Neural crest cell (in vitro differentiated cells): ENCODE data around the gene KLHL2. TPM values are rescaled to one million over a fixed set of nuclear protein-coding genes. Genes with fewer than 3 reads are reported as not detected.

Experiments
- DNase-seq: peaks from one replicate; pipeline ENCODE4 v3.0.0; 2021; ENCODE audit warnings: low read depth, mixed read lengths, low spot score
- H3K27ac Mint-ChIP-seq: one replicate; pipeline ENCODE4 v1.8.0; 2021; ENCODE audit warnings: mild to moderate bottlenecking, mixed read lengths; ENCODE audit not compliant: unreplicated experiment
- H3K27me3 Mint-ChIP-seq: 2 replicates; pipeline ENCODE4 v1.8.0; 2021; ENCODE audit warnings: low read depth, mild to moderate bottlenecking, mixed read lengths
- H3K36me3 Mint-ChIP-seq: 2 replicates; pipeline ENCODE4 v1.8.0; 2021; ENCODE audit warnings: low read depth, mild to moderate bottlenecking, mixed read lengths
- H3K4me1 Mint-ChIP-seq: 2 replicates; pipeline ENCODE4 v1.8.0; 2021; ENCODE audit warnings: mixed read lengths
- H3K4me3 Mint-ChIP-seq: one replicate; pipeline ENCODE4 v1.8.0; 2021; ENCODE audit warnings: mild to moderate bottlenecking, mixed read lengths
- H3K9me3 Mint-ChIP-seq: 2 replicates; pipeline ENCODE4 v1.8.0; 2021; ENCODE audit warnings: mixed read lengths
- total RNA-seq: library from RNA; stranded (reverse); gene quantifications from 2 replicates; pipeline ENCODE4 v1.2.1, GENCODE V29; 2021
- TF ChIP-seq, protein P1 (sequence below): fragments of 200-600 bp; sonication (generic); conservative IDR thresholded peaks from 2 replicates; pipeline ENCODE4 v1.5.0; 2021; ENCODE audit warnings: antibody characterized with exemption, mild to moderate bottlenecking

Gene KLHL2
- total RNA-seq, 1 donor from 2014 or later: 17.4 TPM

DNA sequence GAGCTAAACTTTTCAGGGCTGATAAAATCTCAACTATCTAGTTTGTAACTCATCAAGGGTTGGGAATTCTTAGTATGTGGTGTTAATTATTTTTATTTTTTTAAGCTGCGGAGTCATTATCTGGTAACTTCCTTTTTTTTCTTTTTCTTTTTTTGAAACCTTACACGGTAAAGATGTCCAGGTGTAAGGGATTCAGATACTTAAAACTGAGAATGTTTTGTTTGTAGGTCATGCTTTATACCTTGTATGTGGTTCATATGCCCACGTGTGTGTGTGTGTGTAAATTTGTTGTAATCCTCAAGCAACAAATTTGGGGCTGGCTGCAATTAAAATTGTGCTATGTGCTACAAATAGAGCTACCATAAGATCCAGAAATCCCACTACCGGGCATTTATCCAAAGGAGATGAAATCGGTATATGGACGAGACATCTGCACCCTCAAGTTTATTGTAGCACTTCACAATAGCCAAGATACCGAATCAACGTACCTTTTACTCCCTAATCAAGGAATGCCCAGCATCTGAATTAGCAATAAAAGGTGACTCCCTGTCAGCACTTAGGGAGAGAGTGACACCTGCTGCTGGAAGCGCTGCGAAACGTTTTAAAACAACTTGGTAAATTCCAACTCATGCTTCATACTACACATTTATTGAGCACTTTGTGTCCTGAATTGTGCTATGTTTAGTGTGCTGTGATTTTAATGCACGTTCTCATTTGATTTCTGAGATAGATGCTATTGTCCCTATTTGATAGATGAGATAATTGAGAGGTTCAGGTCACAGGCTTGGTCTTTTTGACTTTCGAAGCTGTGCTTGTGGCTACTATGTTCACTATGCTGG, 136.2 kb downstream of the KLHL2 start:
- TF ChIP-seq, protein P1, sequence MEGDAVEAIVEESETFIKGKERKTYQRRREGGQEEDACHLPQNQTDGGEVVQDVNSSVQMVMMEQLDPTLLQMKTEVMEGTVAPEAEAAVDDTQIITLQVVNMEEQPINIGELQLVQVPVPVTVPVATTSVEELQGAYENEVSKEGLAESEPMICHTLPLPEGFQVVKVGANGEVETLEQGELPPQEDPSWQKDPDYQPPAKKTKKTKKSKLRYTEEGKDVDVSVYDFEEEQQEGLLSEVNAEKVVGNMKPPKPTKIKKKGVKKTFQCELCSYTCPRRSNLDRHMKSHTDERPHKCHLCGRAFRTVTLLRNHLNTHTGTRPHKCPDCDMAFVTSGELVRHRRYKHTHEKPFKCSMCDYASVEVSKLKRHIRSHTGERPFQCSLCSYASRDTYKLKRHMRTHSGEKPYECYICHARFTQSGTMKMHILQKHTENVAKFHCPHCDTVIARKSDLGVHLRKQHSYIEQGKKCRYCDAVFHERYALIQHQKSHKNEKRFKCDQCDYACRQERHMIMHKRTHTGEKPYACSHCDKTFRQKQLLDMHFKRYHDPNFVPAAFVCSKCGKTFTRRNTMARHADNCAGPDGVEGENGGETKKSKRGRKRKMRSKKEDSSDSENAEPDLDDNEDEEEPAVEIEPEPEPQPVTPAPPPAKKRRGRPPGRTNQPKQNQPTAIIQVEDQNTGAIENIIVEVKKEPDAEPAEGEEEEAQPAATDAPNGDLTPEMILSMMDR: peak; percentile 43
- Mint-ChIP-seq H3K9me3 (no peaks in the 10 kb centered on the region), H3K4me1 (peaks cover 5% of the 10 kb centered on the region), H3K27ac (no peak overlapping the region), H3K27me3 (no peaks in the 10 kb centered on the region), H3K36me3 (peaks cover 10% of the 10 kb centered on the region), H3K4me3 (no peak overlapping the region)
- DNase-seq: no peak

- DNase-seq: no peak
- Mint-ChIP-seq H3K27ac (peak overlapping the region; percentile 4), H3K27me3 (no peaks in the 10 kb centered on the region), H3K4me3 (peak overlapping the region; percentile 7), H3K9me3 (peaks cover 2% of the 10 kb centered on the region), H3K36me3 (peaks cover 10% of the 10 kb centered on the region), H3K4me1 (peaks cover 5% of the 10 kb centered on the region)
- TF ChIP-seq, protein P1: peak; percentile 22
These were observed 138.5 kb downstream of the KLHL2 start for GRCh38 chr4:165345666-165346417.

DNA sequence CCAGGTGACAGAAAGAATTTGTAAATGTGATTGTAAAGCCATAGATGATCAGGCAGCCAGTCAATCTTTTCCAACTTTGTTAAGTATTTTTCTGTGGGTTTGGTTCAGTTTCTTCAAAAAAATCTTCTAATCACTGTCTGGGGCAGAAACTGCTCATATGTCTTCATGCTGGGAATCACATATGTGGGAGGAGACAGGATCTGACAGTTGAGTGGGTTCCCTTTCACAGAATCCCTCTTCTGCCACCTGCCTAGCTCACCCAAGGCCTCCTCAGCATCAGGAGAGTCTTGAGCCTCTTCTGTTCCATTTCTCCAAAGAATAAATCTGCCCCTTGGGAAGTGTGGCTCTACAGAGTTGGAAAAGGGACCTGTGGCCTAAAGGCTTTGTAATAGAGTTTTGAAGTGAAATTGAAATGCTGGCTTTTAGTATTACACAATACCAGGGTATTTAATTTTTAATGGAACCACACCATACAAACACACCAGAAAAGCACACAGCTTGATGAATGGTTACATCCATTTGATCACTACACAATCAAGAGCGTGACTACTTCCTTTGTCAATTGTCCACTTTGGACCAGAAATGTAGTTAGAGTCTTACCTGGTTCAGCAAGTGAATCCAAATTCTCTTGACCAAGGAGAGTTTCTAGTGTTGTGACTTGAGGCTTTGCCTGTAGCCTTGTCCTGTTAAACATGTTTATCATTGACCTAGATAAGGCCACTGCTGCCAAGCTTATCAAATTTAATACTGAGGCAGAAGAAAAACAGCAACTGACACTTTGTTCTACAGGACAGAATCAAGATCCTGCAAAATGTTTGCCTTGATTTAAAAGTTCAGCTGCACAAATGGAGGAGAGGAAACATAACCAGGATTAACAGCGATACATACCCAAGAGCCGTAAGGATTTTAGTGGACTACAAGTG, 140.5 kb downstream of the KLHL2 start:
- Mint-ChIP-seq H3K4me1 (peaks cover 5% of the 10 kb centered on the region), H3K9me3 (peaks cover 6% of the 10 kb centered on the region), H3K27ac (no peak overlapping the region), H3K27me3 (no peaks in the 10 kb centered on the region), H3K4me3 (no peak overlapping the region), H3K36me3 (peaks cover 7% of the 10 kb centered on the region)
- no peak for DNase-seq
- TF ChIP-seq, protein P1: no peak

DNA sequence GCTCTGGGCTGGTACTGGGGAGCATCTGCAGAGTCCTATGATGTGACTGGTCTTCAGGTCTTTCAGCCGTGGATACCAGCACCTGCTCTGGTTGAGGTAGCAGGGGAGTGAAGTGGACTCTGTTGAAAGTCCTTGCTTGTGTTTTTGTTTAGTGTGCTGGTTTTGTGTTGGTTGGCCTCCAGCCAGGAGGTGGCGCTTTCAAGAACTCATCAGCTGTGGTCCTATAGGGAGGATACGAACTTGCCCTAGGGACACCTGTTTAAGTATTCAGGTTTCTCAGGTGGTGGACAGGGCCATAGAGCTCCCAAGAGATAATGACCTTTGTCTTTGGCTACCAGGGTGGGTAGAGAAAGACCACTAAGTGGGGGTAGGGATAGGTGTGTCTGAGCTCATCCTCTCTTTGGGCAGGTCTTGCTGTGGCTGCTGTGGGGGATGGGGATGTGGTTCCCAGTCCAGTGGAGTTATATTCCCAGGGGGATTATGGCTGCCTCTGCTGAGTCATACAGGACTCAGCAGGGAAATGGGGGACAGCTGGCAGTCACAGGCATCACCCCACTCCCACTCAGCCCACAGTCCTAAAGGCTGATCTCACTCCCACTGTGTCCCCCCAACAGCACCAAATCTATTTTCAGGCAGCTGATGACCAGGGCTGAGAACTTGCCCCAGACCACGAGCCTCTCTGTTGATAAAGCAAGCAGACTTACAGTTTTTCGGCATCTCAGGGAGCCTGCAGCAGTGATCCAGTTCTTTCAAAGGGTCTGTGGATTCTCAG, 144.2 kb downstream of the KLHL2 start:
- TF ChIP-seq, protein P1: no peak
- Mint-ChIP-seq H3K27me3 (no peaks in the 10 kb centered on the region), H3K36me3 (no peaks in the 10 kb centered on the region), H3K4me1 (no peaks in the 10 kb centered on the region), H3K27ac (no peak overlapping the region), H3K4me3 (no peak overlapping the region), H3K9me3 (peaks cover 8% of the 10 kb centered on the region)
- DNase-seq: no peak
